ENCODE results near the gene TRIP6.

DNA sequence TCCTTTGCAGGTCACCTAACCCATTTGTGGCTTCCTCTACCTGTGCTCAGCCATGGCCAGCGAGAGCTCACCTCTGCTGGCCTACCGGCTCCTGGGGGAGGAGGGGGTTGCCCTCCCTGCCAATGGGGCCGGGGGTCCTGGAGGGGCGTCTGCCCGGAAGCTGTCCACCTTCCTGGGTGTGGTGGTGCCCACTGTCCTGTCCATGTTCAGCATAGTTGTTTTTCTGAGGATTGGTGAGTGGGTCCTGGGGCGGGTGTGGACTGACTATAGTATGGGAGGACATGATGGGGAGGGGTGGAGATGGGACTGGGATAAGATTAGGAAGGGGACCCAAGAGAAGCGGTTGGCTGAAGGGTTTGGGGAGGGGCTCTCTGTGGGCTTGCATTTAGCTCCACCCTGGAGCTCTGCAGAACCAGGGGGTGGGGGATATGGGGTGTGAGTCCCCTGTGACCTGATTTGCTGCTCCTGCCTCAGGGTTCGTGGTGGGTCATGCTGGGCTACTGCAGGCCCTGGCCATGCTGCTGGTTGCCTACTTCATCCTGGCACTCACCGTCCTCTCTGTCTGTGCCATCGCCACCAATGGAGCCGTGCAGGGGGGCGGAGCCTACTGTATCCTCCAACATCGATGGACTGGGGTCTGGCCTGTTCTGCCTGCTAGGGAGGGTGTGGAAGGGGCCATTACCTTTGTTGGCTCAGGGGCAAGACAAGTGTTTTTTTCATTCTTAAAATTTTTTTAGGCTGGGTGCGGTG lies 12.9 kb upstream of the TRIP6 start:
- TF ChIP-seq POLR2AphosphoS5 (IDR thresholded peaks at IDR 0.05) = no peak
- TF ChIP-seq, protein P1, sequence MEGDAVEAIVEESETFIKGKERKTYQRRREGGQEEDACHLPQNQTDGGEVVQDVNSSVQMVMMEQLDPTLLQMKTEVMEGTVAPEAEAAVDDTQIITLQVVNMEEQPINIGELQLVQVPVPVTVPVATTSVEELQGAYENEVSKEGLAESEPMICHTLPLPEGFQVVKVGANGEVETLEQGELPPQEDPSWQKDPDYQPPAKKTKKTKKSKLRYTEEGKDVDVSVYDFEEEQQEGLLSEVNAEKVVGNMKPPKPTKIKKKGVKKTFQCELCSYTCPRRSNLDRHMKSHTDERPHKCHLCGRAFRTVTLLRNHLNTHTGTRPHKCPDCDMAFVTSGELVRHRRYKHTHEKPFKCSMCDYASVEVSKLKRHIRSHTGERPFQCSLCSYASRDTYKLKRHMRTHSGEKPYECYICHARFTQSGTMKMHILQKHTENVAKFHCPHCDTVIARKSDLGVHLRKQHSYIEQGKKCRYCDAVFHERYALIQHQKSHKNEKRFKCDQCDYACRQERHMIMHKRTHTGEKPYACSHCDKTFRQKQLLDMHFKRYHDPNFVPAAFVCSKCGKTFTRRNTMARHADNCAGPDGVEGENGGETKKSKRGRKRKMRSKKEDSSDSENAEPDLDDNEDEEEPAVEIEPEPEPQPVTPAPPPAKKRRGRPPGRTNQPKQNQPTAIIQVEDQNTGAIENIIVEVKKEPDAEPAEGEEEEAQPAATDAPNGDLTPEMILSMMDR (IDR thresholded peaks at IDR 0.05) = no peak
- TF ChIP-seq EP300 (IDR thresholded peaks at IDR 0.05) = no peak
- TF ChIP-seq POLR2A (IDR thresholded peaks at IDR 0.05) = no peak
